Erythroblast (primary cell): Measurements from ENCODE around the gene UBE2V1.

Experiments
- DNase-seq, 2 experiments: peaks; one replicate each; lab custom pipeline; 2025; lab: John Stamatoyannopoulos, UW
- GATA1 ChIP-seq: IDR thresholded peaks from 2 replicates; pipeline ENCODE4 v1.6.1; 2011; ENCODE audit warnings: low read depth, mild to moderate bottlenecking, control low read depth, low read length, moderate library complexity
- POLR2A ChIP-seq: IDR thresholded peaks from 2 replicates; pipeline ENCODE4 v1.6.1; 2011; ENCODE audit warnings: mild to moderate bottlenecking, low read length

The UBE2V1 gene

DNA sequence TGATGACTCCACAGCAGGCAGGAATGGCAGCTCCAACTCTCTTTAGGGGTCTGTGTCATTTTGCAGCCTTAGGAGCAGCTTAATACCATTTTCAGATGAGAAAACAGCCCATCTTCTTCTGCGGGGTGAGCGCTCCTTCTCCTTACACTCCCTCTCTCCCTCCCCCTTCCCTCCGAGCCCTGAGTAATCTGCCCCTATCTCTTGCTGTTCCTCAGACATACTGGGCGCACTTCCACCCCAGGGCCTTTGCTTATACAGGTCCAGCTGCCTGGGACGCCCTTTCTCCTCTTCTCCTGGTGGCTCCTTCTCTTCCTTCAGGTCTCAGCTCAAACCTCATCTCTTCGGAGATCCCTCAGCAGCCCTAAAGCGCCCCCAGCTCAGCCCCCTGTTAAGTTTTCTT is 75.4 kb downstream of the UBE2V1 start:
- no peak for DNase-seq
- TF ChIP-seq POLR2A (no peak), GATA1 (no peak)

DNA sequence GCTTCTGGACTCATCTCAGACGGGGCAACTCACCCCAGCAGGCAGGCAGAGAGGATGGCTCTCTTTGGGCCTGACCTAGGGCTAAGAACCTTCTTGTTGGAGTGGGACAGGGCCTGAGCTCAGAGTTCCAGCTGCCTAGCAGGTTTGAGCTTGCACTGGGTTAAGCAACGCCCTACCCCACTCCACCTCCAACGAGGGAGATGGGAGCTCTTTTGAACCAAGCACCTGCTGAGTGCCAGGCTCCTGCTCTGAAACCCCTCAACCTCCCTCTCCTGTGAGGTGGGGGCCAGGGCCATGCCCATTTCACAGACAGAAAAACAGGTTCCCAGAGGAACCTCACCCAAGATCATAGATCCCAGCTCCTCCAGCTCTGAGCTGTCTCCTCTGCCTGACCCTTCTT is 75.8 kb downstream of the UBE2V1 start:
- TF ChIP-seq POLR2A, result no peak
- no peak for TF ChIP-seq GATA1
- DNase-seq, result no peak

DNA sequence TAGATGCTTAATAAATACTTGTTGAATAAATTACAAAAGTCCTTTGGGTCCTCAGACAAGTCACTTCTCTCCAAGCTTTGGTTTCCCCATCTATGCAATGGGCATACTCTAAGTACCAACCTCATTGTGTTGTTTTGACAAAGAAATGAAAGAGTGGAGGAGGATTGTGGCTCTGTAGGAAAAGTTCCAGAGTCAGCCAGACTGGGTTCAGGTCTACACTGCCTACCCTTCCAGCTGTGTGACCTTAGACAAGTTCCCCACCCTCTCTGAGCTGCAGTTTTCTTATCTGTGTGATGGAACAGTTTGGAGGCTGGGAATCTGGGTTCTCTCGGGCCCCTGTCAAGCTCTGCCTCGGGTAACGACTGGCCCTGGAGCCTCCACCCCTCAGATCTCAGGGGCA is 76.2 kb downstream of the UBE2V1 start:
- no peak for DNase-seq

GRCh38 chr20:50034567-50035180 is 78.3 kb downstream of the UBE2V1 start:
- TF ChIP-seq POLR2A (no peak), GATA1 (no peak)
- DNase-seq, result no peak

More for the DNA sequence above, 76.2 kb downstream of the UBE2V1 start:
- TF ChIP-seq POLR2A (no peak), GATA1 (no peak)

- DNase-seq, result no peak
- TF ChIP-seq POLR2A (no peak), GATA1 (no peak)
Observed at GRCh38 chr20:50032955-50033666, 79.8 kb downstream of the UBE2V1 start.
